ENCODE data around the gene NYAP1. TPM values are rescaled to one million over a fixed set of nuclear protein-coding genes. Genes with fewer than 3 reads are reported as not detected.

NYAP1 gene
- total RNA-seq, 4 donors from 2014 or later, result 0.41 to 1.4 TPM; not detected in 2

GRCh38 chr7:100464791-100465190 lies 18.9 kb upstream of the NYAP1 start:
- DNase-seq, result no peak
- WGBS, 2 donors (ENCODE audit: low coverage in 1 of 2), result 91 to 100% methylated on average over 1 to 2 of the region's 2 CpGs
- no peaks in the 10 kb centered on the region for H3K27me3 ChIP-seq
- no peak overlapping the region for H3K27ac ChIP-seq
- H3K36me3 ChIP-seq, result peaks cover 0 to 12% (median 0%) of the 10 kb centered on the region in 4 donors
- peaks cover 10 to 24% (median 15%) of the 10 kb centered on the region in 4 donors for H3K4me1 ChIP-seq
- intact Hi-C loops (cut with DNase I; ENCODE audit: low total_unique reads) (loop anchor here (5.0 kb wide), 1 partner anchor 98 kb away; no protein-coding TSS in a partner anchor), in situ Hi-C loops (cut with MboI; ENCODE audit: low pct_ligation_motif_present in 1 of 4, low pct_unique_long_range_greater_than_20kb in 1 of 4, low sequenced_read_pairs in 3 of 4) (loop anchor here (10.0 to 25.0 kb wide), 3 partner anchors 223 to 248 kb away; partner anchors contain the start of genes GIGYF1 (in 3 of the 4), EPO (in 1 of the 4) and POP7 (in 1 of the 4))
- no peak for TF ChIP-seq POLR2A (IDR thresholded peaks at IDR 0.05)
- no peak for TF ChIP-seq CTCF (IDR thresholded peaks at IDR 0.05)
- no peak for TF ChIP-seq EP300 (IDR thresholded peaks at IDR 0.05; ENCODE audit: low read depth)
- no peak for TF ChIP-seq POLR2AphosphoS5 (IDR thresholded peaks at IDR 0.05)
- no peaks in the 10 kb centered on the region for H3K9me3 ChIP-seq
- H3K4me3 ChIP-seq, result no peak overlapping the region

- H3K36me3 ChIP-seq, result peaks cover 0 to 12% (median 0%) of the 10 kb centered on the region in 4 donors
- no peak overlapping the region for H3K4me3 ChIP-seq
- H3K9me3 ChIP-seq, result no peaks in the 10 kb centered on the region
- peak overlapping the region in 2 of 4 donors; percentile 62 to 65 for H3K27ac ChIP-seq
- DNase-seq, result no peak
- in situ Hi-C loops (cut with MboI; ENCODE audit: low pct_ligation_motif_present in 1 of 4, low pct_unique_long_range_greater_than_20kb in 1 of 4, low sequenced_read_pairs in 3 of 4) (loop anchor here (10.0 to 25.0 kb wide), 3 partner anchors 222 to 247 kb away; partner anchors contain the start of genes GIGYF1 (in 3 of the 4), EPO (in 1 of the 4) and POP7 (in 1 of the 4)), intact Hi-C loops (cut with DNase I; ENCODE audit: low total_unique reads) (loop anchor here (5.0 kb wide), 1 partner anchor 97 kb away; no protein-coding TSS in a partner anchor)
- TF ChIP-seq CTCF (IDR thresholded peaks at IDR 0.05) (no peak), POLR2A (IDR thresholded peaks at IDR 0.05) (no peak), EP300 (IDR thresholded peaks at IDR 0.05; ENCODE audit: low read depth) (no peak), POLR2AphosphoS5 (IDR thresholded peaks at IDR 0.05) (no peak)
- peaks cover 11 to 25% (median 15%) of the 10 kb centered on the region in 4 donors for H3K4me1 ChIP-seq
- WGBS, 2 donors (ENCODE audit: low coverage in 1 of 2), result 74% methylated on average over 8 of the region's 8 CpGs; no CpG with 5 or more reads in 1 of the 2 donors
- H3K27me3 ChIP-seq, result no peaks in the 10 kb centered on the region
Observed at GRCh38 chr7:100465299-100465698, 18.4 kb upstream of the NYAP1 start.

GRCh38 chr7:100465702-100466311 lies 17.9 kb upstream of the NYAP1 start:
- peak; percentile 69 for DNase-seq
- intact Hi-C loops (cut with DNase I; ENCODE audit: low total_unique reads), result loop anchor here (5.0 kb wide), 1 partner anchor 96 kb away; no protein-coding TSS in a partner anchor
- Histone ChIP-seq H3K27me3 (no peaks in the 10 kb centered on the region), H3K27ac (peak overlapping the region in 3 of 4 donors; percentile 44 to 65 (median 62)), H3K4me1 (peaks cover 11 to 25% (median 15%) of the 10 kb centered on the region in 4 donors), H3K4me3 (no peak overlapping the region), H3K36me3 (peaks cover 0 to 12% (median 0%) of the 10 kb centered on the region in 4 donors), H3K9me3 (no peaks in the 10 kb centered on the region)
- TF ChIP-seq CTCF (IDR thresholded peaks at IDR 0.05) (peak; percentile 57 to 64 (median 59)), POLR2AphosphoS5 (IDR thresholded peaks at IDR 0.05) (peak in 2 of 3 donors; percentile 48 to 59), EP300 (IDR thresholded peaks at IDR 0.05; ENCODE audit: low read depth) (no peak)
- WGBS, 2 donors (ENCODE audit: low coverage in 1 of 2), result 14% methylated on average over 10 of the region's 17 CpGs; no CpG with 5 or more reads in 1 of the 2 donors
- in situ Hi-C loops (cut with MboI; ENCODE audit: low pct_ligation_motif_present in 1 of 4, low pct_unique_long_range_greater_than_20kb in 1 of 4, low sequenced_read_pairs in 3 of 4), result loop anchor here (10.0 to 25.0 kb wide), 3 partner anchors 221 to 246 kb away; partner anchors contain the start of genes GIGYF1 (in 3 of the 4), EPO (in 1 of the 4) and POP7 (in 1 of the 4)

All from transverse colon (tissue), 4 donors.